G401.6 (cell line): ENCODE measurements around the gene ECEL1.
"Not testable (repeated sequence)": the region's sequence is repeated elsewhere in the genome, so short reads cannot be mapped to it uniquely, and the experiment has no call there.

Experiments used
- FAIRE-seq: peaks from 2 replicates; lab custom pipeline; 2012; peaks lifted over from hg19 to GRCh38; lab: Jason Lieb, UNC

The ECEL1 gene

DNA sequence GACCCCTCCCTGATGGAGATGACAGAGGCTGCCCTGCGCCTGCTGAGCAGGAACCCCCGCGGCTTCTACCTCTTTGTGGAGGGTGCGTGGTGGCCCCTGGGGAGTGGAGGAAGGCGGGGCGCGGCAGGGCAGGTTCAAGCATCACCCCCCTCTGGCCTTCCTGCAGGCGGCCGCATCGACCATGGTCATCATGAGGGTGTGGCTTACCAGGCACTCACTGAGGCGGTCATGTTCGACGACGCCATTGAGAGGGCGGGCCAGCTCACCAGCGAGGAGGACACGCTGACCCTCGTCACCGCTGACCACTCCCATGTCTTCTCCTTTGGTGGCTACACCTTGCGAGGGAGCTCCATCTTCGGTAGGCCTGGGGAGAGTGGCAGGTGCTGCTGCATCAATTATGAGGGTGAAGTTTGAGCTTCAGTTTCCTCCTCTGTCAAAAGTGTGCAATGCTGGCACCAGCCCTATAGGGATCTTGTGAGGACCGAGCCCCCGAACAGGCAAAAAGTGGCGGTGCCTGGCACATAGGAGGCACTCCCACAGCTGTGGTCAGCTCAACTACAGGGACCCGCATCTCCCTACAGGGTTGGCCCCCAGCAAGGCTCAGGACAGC is 29.5 kb downstream of the ECEL1 start:
- no peak for FAIRE-seq

DNA sequence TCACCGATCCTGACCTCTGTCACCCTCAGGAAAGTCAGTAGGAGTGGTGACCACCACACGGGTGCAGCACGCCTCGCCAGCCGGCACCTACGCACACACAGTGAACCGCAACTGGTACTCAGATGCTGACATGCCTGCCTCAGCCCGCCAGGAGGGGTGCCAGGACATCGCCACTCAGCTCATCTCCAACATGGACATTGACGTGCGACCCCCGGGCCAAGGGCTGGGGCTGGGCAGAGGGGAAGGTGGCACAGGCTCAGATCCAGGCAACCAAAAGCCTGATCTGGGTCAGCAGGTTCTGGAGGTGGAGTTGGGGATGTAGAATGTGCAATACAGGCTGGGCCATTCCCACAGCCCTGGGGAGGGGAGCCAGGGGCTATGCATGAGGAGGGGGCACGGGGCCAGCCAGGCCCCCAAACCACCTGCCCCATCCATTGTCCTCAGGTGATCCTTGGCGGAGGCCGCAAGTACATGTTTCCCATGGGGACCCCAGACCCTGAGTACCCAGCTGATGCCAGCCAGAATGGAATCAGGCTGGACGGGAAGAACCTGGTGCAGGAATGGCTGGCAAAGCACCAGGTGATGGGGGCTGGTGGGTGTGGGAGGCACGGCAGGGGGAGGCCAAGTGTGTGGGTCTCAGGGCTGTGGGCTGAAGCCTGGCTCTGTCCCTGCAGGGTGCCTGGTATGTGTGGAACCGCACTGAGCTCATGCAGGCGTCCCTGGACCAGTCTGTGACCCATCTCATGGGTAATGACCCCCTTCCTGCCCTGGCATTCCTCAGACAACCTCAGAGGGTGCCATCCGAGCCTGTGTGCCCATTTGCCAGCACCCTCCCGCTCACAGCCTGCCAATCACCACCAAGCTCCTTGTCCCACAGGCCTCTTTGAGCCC is 30.3 kb downstream of the ECEL1 start:
- FAIRE-seq, result no peak

DNA sequence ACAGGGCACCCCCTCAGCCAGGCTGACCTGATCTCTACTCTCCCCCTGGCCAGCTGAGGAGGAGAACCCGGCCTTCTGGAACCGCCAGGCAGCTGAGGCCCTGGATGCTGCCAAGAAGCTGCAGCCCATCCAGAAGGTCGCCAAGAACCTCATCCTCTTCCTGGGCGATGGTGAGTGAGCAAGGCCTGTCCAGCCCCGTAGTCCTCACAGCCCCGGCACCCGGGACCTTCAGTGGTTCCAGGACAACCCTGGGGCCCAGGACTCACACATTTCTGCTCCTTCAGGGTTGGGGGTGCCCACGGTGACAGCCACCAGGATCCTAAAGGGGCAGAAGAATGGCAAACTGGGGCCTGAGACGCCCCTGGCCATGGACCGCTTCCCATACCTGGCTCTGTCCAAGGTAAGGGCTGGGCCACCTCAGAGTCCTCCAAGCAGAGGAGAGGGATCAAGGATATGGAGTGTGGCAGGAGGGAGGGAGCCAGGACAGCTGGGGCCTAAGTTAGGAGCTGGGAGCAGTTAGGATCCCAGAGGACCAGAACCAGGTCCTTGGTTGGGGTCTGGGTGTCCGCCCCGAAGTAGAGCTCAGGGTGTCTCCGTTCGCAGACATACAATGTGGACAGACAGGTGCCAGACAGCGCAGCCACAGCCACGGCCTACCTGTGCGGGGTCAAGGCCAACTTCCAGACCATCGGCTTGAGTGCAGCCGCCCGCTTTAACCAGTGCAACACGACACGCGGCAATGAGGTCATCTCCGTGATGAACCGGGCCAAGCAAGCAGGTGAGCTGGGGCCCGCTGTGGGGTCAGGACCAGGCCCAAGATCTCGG is 31.1 kb downstream of the ECEL1 start:
- FAIRE-seq, result no peak

DNA sequence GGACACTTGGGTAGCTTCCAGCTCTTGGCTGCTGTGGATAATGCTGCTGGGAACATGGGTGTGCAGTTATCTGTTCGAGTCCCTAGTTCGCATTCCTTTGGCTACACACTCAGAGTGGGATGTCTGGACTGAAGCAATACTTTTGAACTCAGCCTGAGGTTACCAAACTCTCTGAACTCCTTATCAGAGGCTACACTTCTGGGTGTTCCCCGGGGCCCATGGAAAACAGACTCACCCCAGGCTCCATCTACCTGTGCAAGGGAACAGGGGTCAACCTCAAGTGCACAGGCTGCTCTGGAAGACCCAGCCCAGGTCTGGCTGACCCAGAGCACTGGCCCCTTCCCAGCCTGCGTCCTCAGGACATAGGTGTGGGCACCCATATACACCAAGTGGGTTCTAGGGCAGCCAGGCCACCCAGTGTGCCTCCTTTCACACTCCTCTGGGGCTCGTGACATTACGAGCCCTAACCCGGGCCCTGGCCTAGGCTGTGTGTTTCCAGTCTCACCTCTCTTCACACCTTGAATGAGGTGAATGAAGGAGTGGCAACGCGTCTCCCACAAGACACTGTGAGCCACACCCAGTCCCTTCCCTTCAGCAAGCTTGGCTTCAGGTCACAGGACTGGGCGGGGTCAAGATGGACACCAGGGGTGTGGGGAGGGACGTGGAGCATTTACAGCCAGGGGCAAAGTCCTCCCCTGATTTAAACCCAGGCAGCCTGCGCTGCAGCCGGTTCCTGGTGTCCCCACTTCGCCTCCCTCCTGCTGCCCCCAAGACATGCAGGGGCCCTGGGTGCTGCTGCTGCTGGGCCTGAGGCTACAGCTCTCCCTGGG is 32.0 kb downstream of the ECEL1 start, which contains the start of gene ALPI:
Gene ALPI, plus strand, starts transcription at position 728 of the 830 bp plus-strand sequence. Its CDS starts 47 bp downstream, at position 775.
- no peak for FAIRE-seq

DNA sequence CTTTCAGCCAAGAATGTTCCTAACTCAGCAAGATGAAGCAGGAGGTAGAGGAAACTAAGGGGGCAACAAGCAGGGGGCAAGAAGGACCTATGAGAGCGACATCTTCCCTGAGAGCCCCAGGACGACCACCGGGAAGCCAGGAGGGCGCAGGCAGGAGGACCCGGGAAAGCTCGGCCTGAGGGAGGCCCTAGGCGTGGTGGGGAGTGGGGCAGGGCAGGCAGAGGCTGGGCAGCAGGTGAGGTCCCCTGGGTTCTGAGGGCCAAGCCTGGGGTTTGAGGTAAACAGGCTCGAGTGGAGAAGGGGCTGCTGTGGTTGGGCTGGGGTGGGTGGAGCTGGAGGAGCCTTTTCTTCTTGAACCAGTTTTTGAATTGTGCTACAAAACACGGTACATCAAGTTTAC is 33.0 kb downstream of the ECEL1 start:
- no peak for FAIRE-seq

DNA sequence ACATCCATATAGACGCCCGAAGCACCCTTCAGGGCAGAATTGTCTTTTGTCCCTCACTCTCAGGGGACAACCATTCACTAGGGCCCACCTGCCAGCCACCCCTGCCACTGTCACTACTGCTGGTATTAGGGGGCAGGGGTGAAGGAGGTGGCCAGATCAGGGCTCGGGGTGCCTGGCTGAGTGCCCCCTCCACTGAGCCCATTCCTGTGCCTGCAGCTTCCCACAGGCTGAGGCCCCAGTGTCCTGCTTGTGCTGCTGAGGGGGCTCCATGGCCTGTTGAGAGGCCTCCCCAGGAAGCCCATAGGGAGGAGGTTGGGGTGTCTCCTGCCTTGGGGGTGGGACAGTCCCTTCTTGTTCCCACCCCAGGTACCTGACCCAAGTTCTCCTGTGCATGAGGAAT is 36.0 kb downstream of the ECEL1 start:
- FAIRE-seq, result not testable (repeated sequence)

DNA sequence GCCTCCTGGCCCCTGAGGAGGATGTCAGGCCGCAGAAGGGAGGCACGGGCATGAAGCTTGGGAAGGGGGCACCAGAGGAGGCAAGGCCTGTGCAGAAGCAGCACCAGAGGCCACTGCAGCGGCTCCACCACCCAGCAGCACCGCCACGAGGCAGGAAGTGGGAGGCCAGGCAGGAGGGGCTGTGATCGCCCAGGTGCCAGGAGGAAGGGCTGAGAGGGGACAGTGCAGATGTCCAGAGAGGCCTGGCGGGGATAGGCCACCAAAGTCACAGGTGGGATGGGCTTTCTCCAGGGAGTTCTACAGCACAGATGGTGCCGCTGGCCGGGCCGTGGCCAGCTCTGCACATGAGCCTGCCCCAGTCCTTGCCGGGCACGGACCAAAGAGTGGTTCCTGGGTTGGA is 37.7 kb downstream of the ECEL1 start:
- no peak for FAIRE-seq

DNA sequence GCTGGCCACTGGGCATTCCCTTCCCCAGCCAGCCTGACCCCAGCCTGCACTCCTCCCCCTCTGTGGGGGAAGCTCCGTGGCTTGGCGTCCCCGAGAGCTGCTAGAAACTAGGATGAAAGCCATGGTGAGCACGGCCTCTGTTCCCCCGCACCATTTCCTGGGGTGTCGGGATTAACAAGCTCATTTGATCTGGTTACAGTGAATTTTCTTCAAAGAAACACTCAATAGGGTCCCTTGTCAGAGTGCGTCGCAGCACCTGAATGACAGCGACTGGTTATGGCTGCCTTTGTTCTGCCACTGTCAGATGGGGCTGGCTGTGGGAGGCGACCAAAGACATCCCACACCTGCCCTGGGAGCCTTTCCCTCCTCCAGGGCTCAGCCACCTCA is 39.3 kb downstream of the ECEL1 start:
- FAIRE-seq, result no peak

DNA sequence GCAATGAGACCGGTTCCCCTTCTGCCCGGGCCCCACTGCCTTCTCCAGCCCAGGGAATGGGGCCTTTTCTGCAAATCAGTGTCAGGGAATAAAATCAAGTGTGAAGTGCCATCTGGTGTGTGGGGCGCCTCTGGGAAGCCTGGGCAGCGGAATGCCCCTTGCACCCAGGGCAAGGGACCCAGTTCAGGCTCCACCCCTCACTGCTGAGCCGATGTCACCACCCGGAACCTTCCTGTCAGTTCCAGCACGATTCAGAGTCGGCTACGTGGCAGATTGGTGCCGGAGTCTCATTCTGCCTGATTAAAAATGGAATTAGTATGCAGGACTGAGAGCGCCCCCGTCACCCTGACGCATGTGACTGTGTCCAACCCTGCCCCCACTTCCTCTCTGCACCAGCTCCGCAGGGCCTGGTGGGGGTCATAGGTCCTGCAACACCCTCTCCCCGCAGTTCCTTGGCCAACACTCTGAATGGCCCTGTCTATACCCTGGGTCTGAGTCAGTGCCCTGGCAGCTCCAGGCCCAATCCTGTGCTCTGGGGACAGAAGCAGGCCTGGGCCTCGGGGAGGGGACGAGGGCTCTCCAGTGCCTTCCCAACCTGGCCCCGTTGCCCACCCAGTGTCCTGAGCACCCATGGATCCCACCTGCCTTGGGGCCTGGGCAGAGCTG is 39.9 kb downstream of the ECEL1 start:
- FAIRE-seq, result no peak

DNA sequence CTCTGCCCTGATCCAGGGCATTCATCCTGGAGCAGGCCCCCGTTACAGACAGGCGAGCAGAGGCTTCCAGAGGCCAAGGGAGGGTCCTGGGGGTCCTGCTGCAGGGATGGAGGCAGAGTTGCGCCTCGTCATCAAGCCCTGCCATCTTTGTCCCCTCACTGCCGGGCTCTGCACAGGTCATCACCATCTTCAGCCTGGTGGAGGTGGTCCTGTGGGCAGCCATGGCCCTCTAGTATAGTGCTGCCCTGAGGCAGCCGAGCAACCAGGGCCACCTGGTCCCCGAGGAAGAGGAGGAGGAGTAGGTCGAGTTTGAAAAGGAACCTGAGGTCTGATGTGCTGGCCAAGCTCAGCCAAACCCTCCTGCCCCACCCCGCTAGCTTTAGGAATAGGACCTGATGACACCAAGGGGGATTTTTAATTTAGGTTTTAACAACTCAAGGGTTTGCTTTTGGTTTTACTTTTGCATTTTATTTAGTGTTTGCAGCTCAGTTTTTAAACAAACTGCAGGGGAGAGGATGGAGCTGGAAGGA is 40.5 kb downstream of the ECEL1 start:
- FAIRE-seq, result no peak

DNA sequence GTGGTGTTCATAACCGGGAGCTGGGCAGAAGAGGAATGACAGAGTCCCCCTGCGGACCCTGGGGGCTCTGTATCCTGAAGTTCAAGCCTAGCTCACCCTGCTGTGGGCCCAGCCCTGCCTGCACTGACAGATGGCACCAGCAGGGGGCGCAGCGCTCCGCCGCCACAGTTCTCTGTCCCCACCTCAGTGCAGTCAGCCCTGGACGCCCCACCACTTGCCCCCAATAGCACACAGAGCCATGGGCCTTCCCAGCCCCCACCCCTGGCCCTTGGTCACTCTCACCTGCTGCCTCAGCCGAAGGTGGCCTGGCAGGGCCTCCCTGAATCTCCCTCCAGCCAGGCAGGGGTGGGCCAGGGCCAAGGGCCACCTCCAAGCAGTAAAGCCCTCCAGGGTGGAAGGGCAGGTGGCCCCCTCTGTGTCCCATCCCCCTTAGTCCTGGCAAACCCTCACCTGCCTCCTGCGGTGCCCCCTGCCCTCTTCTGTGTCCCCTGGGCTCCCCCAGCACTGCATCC is 41.3 kb downstream of the ECEL1 start:
- FAIRE-seq, result not testable (repeated sequence)

DNA sequence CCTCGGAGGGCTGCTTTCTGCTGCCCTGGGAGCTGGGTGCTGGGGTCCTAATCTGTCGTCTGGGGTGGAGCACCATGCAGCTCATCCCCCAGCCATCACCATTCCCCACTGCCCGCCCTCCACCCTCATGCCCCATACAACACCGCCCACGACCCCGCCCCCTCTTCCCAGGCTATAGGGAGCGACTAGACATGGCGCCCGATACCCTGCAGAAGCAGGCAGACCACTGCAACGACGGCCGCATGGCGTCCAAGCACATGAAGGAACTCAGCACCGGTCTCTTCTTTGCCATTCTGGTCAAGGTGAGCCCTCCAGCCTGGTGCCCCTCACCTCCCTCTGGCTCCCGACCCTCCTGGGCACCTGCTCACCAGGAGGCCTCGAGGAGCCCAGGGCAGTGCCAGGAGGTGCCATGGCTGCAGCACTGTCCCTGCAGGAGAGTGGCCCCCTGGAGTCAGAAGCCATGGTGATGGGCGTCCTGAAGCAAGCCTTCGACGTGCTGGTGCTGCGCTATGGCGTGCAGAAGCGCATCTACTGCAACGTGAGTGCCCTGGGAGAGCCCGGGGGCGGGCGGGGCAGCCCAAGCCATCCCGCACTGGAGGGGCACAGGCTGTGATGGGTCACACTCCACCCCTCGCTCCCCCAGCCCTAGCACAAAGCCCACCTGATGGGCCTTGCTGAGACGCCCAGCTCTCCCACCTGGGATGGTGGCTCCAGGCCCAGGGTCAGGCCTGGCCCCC is 42.3 kb downstream of the ECEL1 start:
- FAIRE-seq, result not testable (repeated sequence)

DNA sequence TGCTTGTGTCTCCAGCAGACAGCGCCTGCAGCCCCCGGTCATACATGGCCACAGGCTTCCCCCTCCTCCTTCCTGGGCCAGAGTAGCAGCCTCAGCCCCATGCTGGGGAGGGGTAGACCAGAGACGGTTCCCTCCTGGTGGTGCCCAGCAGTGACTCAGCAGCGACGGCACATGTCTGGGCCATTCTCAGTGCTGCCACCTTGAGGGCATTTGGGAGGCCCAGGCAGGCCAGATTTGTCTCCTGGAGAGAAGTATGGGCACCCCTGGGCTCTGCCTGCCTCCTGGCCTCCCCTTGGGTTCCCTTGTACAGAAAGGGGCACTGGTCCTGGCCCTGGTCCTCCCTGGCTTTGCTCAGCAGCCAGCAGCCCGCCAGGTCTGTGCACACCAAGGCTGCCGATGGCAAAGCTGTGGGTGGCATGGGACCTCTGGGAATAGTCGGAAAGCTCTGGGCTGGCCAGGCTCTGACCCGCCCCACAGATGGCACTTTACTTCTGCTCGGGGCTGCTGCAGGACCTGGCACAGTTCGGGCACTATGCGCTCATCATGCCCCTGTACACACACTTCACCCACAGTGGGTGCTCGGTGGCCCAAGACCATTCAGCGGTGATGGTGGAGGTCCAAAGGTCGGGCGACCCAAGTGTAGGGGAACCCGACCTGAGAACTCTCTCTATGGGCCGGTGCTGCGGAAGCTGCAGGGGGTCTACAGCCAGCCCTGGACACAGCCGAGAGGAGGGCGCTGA is 43.1 kb downstream of the ECEL1 start:
- FAIRE-seq, result no peak

DNA sequence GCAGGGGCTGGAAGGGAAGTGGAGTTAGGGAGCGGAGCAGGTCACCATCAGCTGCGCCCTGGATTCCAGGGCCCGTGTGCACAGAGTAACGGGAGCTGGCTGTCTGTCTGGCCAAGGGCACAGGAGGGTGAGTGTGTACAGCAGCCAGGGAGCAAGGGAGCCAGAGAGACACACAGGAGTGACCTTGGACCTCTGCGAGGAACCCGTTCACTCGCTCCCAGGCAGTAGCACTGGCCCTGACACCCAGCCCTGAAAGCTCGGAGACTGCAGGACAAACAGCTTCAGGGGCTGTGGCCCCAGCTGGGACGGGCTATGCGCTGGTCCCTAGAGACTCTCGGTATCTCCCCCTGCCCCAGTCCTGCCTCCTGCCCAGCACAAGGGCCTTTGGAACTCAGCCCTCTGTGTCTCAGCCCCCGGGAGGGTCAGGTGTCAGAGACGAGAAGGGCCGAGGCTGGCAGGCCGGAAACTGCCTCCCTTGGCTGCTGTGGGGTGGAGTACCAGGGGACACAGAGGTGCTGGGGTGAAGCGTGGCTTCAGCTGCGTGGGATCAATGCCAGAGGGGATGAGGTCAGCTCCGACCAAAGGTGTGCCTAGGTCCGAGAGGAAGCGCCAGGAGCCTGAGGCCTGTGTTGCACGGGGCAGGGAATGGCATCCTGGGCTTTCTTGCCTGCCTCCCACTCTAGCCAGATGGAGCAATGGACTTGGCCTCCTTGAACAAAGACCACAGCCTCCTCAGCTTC is 43.8 kb downstream of the ECEL1 start:
- not testable (repeated sequence) for FAIRE-seq

DNA sequence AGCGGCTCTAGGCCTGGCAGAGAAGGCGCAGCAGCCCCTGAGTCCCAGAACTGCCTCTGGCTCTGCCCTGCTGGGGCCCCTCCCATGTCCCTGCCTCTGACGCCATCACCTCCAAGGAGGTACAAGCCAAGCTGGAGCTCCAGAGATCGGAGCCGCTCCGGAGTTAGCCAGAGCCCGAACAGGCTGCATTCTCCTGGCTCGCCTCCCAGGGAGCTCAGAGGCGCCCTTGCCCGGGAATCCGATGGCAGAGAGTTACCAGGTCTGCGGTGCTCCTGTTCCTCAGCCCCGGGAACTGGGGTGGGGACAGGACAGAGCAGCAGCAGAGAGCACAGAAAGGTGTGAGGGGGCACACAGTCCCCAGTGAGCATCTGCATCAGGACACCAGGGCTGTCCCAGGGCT is 44.6 kb downstream of the ECEL1 start:
- FAIRE-seq, result not testable (repeated sequence)

DNA sequence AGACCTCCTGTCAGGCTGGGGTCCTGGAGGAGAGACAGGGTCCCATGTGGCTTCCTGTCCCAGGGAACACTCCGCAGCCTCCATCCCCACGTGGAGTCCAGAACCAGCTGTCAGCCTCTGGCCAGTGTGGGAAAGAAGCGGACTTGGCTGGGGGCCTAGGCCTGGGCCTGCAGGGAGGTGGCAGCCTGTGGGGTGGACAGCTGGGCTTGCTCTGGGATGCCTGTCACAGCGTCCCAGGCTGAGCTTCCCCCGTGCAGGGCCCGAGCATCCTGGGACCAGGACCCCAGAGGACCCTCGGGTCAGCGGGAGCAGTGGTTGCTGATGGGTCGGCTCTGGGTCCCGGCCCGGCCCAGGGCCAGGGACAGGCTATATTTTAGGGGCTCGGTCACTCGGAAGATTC is 45.2 kb downstream of the ECEL1 start:
- FAIRE-seq, result not testable (repeated sequence)

DNA sequence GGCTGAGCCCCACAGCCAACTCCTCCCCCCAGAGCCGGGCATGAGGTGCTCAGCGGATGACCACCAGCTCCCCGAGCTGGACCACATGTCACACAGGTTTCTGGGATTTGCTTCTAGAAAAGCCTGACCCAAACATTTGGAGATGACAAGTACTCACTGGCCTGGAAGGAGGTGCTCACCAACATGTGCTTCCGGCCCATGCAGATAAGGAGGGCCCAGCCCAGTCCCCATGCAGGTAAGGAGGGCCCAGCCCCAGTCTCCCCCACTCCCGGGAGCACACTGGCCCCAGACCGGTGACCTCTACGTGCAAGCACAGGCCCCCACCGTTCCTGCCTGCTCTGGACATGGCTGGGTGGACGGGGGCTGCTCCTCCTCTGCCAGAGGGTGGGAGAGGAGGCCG is 45.7 kb downstream of the ECEL1 start:
- FAIRE-seq, result not testable (repeated sequence)

DNA sequence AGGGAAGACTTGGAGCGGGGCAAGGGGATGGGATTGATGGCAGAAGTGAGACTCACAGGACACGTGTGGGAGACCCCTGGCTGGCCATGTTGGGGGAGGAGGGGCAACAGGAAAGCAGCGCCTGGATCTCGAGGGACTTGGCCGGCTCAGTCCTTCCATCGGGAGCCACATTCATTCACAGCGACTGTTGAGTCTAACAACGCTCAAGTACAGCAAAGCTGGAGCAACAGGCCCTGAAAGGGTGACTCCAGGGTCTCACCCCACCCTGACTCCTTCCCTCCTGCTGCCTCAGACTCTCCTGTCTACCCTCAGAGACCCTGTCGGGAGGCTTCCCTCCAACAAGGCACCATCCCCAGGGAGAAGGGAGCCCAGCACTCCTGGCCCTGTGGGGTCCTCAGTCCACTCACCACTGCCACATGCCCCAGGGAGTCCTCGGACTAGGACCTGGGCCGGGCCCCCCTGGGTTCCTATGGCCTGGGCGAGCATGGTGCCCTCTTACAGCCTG is 46.4 kb downstream of the ECEL1 start:
- FAIRE-seq, result no peak
